CD4-positive, alpha-beta T cell treated with Interleukin-10 for 1 hour (primary cell): ENCODE results near the gene PGM5.

ENCODE experiments used
- DNase-seq: peaks from one replicate; pipeline ENCODE4 v3.0.0-alpha.2; 2020

Gene PGM5

DNA sequence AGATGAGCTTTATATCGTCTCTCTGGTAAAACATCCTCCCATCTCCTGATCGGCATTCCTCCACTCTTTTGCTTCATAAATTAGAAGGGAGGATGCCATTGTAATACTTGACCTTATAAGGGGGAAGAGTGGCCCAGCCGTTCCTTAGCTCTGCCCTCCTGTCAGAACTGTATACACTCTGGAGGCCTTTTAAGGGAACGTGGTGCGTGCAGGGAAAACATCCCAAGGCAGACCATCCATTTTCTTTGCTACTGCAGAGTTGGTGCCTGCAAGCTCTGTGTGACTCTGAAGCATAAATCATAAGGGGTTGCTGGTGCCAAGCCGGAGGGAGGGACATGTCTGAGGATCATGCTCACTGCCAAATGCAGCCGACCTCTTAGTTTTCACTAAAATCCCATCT is 90.4 kb downstream of the PGM5 start:
- DNase-seq = no peak

DNA sequence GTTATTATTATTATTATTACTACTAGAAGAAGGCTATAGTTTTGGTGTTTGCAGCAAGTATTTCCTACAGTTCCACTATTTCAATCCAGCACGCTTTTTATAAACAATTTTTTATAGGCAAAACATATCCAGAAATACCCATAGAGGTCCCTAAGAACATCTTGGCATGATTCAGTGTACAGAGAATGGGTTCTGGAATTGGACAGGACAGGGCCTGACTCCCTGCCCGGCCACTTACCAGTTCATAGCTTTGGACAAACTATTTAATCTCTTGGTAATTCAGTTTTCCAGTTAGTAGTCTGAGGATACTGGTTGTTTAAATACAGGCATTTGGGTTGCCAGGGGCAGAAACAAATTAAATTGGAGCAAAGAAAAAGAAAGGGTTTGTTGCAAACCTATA is 91.2 kb downstream of the PGM5 start:
- DNase-seq = no peak

DNA sequence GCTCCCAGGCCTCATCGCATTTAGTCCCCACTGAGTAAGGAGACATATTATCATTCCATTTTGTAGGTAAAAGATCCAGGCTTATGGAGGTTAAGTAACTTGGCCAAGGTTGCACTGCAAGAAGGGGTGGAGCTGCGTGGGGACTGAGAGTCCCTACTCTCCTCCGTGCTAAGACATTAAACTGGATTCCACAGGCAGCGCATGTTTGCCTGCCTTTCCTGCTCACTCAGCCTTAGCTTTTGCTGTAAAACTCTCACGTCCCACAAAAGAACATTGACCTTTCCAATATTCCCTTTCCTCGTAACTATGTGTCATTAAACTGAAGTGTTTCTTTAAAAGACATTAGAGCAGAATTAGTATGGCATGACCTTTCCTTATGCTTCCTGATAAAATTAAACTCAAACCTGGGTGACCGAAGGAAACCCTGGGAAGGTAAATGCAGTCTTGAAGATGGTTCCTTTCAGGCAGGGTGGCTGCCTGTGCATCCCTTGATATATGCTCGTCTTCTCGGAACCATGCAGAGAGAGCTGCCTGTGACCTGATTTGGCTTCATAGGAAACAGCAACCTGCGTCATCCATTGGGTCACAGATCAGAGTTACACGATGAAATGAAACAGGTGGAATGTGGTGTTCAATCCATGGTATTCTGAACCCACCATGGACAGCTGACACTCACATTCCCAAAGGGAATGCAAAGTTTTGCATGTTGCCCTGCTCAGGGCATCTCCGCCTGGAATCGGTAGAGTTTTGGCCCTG is 98.3 kb downstream of the PGM5 start:
- no peak for DNase-seq

DNA sequence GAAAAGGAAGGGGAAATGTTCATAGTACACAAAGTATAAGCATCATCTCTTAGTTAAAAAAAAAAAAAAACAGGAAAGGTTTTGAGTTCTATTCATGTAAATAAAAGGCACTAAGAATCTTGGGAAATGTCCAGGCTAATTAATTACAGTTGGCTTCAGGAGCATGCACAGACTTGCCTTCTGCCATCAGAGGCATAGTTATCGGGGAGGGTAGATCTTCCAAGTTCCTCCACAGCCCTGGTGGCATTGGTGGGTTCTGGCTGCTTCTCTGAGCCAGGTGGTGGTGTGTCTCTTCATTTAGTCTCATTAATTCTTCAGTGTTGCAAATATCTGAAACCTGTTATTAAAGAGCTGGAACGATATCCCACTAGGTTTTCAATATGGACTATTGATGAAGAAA is 99.0 kb downstream of the PGM5 start:
- DNase-seq = no peak

DNA sequence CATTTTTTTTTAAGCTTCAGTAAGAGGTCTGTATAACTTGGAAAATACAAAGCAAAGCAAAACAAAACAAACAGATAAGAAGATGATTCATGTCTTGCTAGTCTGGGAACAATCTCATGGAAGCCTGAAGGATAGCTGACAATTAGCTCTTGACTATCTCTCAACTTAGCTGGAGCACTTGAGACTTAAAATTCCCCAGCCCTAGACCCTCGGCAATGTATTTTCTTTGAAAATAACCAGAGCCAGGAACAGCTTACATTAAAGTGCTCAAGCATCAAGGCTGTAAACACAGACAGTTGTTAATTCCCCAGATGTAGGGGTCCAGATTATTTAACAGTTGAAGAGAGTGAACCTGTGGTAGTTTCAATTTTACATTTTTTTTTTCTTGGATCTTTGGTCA is 101.4 kb downstream of the PGM5 start:
- no peak for DNase-seq

GRCh38 chr9:68458918-68459317 is 102.5 kb downstream of the PGM5 start:
- no peak for DNase-seq

GRCh38 chr9:68462105-68462775 is 105.8 kb downstream of the PGM5 start:
- DNase-seq = no peak

GRCh38 chr9:68470067-68470466 is 113.7 kb downstream of the PGM5 start:
- DNase-seq = no peak

DNA sequence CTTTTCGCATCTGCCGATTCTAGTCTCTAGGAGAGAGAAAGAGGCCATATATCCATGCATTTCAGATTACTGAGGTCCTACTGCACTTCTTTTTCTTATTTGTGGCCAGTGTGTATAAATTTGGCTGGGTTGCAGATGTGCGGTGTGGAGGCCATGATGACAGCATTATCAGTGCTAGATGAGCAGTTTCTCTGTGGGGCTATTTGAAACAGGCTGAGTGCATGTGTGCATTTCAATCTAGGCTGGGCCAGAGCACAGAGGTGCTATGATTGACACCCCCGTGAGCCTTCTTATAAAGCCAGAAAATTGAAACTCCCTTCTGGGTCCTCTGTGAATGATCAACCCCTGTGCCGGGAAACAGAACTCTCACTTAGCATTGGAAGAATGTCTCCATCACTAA is 114.2 kb downstream of the PGM5 start:
- no peak for DNase-seq

- DNase-seq = no peak
These were observed 115.7 kb downstream of the PGM5 start for GRCh38 chr9:68472119-68472518.

DNA sequence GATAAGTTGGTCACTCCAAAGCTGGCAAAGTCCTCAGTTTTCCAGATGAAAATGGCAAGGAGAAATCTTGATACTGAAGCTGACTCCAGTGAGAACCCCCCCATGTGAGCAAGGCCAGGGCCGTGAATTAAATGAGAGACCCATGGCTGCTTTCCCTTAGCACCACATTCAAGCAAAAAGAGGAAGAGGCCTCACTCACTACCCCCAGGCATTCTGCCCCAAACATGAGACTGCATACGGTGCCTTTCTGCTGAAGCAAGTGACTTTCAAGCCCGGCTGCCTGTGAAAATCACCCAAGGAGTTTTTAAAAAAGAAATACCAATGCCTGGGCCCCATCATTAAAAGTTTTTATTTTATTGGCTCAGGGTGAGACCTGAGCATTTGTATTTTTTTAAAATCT is 117.4 kb downstream of the PGM5 start:
- no peak for DNase-seq

DNA sequence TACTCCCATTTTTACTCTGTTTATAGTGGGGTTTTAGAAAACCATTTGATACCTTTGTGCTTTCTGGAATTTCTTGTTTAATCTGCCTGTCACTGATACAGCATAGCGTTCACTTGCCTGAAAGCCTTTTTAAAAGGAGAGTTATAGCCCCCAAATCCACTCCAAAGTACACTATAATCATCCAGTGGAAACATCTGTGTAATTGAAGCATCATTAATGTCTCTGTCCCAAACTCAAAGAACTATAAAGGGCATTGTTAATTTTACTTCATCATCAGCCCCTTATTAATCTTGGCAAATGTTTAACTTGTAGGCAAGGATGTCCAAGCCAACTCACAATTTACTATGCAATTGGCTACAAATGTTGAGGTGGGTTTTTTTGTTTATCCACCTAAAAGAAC is 120.0 kb downstream of the PGM5 start:
- no peak for DNase-seq

- DNase-seq = no peak
These were observed 120.4 kb downstream of the PGM5 start for GRCh38 chr9:68476847-68477246.

DNA sequence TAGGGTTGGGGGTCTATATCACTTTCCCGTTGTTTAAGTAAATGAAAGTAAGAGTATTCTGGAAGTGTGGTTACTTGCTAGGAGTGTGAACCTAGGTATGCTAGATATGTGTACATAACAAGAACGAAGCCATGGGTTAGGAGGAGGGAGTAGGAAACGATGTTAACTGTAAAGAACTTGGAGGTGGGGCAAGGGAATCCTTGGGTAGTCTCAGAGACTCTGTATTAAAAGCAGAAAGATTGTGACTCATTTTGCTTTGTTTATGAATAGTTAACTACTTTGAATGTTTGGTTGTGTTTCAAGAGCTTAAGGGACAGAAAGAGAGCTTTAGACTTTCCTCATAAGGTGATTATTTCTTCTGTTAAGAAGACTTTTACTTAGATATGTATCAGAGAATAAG is 124.4 kb downstream of the PGM5 start:
- no peak for DNase-seq

DNA sequence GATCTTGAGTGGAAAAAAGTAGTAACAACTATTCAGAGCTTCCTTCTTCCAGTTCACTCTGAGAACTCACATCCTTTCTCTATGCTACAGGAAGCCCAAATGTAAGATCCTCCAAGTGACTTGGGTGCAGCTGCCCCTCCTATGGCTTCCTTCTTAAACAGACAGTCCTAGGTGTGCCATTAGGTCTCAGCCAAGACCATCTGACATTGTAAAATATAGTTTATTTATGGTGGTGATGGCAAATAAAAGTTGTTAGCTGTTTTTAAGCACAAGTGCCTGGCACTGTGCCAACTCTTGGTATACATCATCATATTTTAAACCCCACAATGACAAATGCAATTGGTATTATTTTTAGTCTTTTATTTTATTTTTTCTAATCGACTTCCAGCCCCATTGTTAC is 126.1 kb downstream of the PGM5 start:
- DNase-seq = no peak

- no peak for DNase-seq
These were observed 131.7 kb downstream of the PGM5 start for GRCh38 chr9:68488126-68488525.

GRCh38 chr9:68489646-68490045 is 133.2 kb downstream of the PGM5 start:
- DNase-seq = no peak

- DNase-seq = no peak
These were observed 136.4 kb downstream of the PGM5 start for GRCh38 chr9:68492806-68493205.

DNA sequence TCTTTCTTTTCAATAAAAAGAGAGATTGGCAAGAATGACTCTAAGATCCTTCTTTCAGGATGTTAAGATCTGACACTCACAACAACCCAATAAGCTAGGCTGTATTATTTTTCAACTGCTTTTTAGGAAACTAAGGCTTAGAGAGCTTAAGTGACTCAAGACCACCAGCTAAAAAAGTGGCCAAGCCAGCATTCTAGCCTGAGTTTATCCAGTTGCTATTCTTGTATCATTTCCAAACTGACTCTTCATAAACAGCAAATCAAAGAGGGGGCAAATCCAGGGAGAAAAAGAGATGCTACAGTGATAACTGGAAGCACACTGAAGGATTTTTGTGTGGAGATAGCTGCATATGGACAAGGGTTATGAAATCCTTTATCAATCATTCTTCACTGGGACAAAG is 137.1 kb downstream of the PGM5 start:
- no peak for DNase-seq

GRCh38 chr9:68493958-68494577 is 137.7 kb downstream of the PGM5 start:
- no peak for DNase-seq

DNA sequence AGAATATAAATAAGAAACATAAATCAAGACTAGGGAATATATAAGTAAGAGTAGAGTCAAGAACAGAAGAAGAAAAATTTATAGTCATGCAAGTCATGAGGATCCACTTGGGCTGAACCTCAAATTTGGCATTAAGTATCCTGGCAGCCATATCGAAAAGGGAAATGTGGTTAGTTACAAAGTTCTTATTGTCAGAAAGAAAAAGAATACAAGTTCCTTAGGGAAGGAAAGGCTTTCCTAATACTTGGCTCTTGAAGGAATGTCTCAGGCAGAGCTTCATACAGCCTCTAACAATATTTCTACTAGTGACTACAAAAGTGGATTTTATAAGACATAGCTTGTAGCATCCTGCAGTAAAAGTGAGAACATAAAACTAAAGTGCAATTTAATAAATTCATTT is 138.8 kb downstream of the PGM5 start:
- no peak for DNase-seq

DNA sequence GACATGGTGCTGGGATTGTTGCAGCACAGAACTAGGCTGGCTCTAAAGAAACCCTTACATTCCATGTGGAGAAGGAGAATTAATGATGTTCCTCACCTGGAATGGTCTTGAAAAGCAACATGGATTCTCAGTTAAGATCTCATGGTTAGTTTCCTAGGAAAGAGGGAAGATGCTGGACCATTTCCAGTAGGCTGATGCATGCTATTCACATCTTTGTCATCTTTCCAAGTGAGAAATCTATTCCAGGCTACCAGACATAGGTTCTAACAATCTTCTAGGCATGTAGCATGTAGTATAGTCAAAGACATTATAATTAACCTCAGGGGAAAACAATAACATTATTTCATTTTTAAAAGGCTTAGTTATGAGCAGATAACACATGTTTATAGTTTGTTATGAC is 139.9 kb downstream of the PGM5 start:
- DNase-seq = no peak

DNA sequence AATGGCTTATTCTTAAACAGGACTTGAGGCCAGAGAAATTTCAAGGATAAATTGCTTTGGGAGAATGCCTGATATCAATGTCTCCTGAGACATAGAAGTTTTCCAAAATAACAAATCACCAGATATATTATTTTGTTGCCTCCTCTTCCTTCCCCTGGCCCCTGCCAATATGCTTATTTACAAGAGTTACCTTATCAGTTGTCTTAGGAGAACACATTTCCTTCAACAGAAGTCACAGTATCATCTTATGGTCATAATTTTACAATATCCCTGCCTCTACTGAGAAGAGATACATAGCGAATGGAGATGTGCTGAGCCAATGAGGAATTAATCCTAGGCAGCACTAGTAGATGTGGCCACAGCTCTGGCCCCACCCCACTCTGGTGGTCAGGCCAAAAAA is 141.2 kb downstream of the PGM5 start:
- DNase-seq = no peak

DNA sequence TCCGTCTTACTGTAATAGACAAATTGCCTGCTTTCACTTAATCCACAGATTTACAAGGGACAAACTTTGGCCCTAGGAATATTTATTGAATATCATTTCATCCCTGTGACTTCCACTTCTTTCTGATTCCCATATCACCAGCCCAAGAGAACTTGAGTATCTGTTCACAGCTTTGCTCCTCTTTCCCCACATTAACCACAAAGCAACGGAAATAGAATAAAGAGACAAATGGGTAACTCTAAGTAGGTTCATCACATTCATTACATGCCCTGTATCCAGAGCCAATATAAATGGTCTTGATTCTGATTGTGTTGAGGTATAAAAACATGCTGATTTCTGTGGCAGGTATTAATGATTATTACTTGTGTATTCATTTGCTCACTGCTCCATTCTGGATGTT is 142.4 kb downstream of the PGM5 start:
- DNase-seq = no peak
